ENCODE measurements around the gene PTPN12.

GRCh38 chr7:77580762-77581350, 43.8 kb downstream of the PTPN12 start:
- TF ChIP-seq CTCF (IDR thresholded peaks at IDR 0.05) (no peak), POLR2A (IDR thresholded peaks at IDR 0.05) (no peak)
